T-helper 22 cell (primary cell): ENCODE measurements around the gene JMY.
A peak's percentile ranks its signal among the peaks of the same experiment; 100 is the strongest.

Source experiments
- DNase-seq: peaks from one replicate; pipeline ENCODE4 v3.0.0-alpha.2; 2020; ENCODE audit warnings: low read depth

The JMY gene, protein sequence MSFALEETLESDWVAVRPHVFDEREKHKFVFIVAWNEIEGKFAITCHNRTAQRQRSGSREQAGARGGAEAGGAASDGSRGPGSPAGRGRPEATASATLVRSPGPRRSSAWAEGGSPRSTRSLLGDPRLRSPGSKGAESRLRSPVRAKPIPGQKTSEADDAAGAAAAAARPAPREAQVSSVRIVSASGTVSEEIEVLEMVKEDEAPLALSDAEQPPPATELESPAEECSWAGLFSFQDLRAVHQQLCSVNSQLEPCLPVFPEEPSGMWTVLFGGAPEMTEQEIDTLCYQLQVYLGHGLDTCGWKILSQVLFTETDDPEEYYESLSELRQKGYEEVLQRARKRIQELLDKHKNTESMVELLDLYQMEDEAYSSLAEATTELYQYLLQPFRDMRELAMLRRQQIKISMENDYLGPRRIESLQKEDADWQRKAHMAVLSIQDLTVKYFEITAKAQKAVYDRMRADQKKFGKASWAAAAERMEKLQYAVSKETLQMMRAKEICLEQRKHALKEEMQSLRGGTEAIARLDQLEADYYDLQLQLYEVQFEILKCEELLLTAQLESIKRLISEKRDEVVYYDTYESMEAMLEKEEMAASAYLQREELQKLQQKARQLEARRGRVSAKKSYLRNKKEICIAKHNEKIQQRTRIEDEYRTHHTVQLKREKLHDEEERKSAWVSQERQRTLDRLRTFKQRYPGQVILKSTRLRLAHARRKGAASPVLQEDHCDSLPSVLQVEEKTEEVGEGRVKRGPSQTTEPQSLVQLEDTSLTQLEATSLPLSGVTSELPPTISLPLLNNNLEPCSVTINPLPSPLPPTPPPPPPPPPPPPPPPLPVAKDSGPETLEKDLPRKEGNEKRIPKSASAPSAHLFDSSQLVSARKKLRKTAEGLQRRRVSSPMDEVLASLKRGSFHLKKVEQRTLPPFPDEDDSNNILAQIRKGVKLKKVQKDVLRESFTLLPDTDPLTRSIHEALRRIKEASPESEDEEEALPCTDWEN

DNA sequence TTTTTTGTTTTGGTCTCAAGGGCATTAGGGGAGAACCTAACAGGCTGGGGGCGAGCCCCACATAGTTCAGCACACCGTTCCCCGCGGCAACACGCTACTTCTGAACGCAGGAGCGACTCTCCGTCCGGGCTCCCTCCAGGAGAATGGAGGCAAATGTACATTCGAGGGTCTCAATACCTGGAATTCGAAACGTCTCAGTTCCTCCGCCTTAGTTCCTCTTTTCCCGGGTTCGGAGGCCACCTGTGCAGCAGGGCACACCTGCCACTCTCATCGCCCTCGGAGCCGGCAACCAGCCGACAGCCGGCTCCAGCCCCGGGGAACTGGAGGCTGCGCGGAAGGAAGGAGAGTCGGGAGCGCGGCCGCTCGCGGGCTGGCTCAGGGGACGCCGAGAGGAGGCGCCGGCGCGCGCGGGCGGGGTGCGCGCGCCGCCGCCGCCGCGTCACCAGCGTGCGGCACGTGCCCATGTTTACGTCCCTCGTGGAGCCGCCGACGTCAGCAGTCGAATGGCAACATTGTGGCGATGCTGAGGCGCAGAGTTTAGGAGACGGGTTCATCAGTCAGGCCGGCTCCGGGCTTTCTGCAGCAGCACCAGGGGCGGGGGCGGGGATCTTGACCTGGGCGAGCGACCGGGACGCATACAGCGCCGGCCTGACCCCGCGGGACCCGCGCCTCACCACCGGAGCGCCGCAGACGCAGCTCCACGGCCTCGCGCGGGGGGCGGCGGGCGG lies at the start of gene JMY:
JMY (plus strand) TSS at position 498 of the 728 bp plus-strand sequence. CDS start 520 bp downstream, outside the sequence.
- peak; percentile 79 for DNase-seq

DNA sequence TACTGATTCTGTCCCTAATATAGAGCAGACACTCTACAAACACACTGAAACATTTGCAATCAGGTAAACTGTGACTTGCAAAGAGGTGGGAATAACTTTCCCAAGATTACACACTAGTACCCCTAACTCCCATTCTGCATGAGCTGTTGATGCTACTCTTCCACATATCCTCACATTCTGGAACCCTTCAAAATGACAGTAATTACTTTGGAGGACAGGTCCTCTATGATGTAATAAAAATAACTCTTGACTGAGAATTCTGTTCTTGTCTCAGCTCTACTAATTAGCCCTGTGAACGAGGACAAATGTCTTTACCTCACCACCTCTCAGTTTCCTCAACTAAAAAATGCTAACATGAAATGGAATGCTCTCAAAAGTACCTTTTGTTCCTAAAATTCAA lies 49.5 kb upstream of the JMY start:
- no peak for DNase-seq

GRCh38 chr5:79189439-79190234 lies 46.3 kb upstream of the JMY start:
- no peak for DNase-seq

DNA sequence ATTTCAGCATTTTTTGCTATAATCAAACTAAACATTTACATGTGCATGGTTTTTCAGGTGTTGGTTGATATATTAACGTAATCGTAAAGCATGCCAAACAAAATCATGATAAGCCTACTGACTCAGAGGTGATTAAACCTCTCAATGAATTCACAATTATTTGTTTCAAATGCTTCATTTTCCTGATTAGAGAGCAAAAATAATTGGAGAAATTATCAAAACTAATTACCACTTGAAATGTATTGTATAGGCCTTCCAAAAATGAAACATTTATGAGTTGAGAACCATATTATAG lies 45.7 kb upstream of the JMY start:
- DNase-seq: no peak

DNA sequence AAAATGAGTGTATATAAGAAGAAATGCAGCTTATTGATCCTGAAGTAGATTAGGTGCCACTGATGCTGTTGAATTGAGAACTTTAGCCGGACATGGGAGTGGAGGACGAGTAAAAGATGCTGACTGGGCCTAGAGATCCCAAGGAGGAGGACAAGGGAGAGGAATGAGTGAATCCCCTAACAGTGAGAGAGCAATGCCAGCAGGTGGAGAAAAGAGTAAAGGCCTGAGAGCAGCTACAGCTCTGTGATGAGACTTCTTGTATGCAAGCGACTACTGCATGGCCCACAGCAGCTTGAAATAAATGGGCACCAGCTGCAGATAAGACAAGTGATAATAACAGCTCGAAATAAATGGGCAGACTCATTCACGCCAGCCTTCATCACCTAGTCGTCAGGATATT lies 44.5 kb upstream of the JMY start:
- no peak for DNase-seq

DNA sequence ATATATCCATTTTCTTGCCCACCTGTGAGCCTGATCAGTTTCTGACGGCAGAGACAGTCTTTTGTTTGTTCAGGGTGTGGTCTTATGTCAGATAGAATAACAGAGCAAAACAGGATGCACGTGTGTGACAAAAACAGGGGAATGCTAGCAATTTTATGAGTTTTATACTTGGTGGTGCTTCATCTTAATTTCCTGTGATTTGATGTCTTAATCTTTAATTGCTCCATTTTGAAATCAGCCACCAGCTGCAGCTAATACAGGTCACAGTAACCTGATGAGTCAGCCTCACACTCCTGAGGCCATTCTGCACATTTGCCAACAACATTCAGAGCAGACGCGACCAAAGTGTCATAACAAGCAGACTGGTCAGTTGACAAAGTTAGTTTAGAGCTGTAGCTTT lies 42.3 kb upstream of the JMY start:
- no peak for DNase-seq

DNA sequence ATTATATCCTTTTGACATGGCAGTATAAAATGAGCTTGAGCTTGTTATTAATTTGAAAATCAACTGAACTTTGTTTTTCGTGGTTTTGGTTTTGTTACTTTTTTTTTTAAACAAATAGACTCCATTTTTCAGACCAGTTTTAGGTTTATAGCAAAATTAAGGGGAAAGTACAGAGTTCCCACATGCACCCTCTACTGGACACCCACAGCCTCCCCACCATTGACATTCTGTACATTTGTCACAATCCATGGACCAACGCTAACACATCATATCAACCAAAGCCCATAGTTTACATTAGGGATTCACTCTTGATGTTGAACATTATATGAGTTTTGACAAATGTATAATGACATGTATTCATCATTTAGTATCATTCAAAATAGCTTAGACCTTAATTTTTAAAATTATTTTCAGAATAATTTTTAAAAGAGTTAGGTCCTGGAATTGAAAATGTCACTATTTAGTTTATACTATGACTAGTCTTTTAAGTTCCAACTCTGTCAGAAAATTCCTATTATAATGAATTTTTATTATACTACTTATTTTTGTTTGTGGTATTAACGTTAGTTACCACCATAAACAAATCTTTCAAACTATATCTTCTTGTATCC lies 35.3 kb upstream of the JMY start:
- no peak for DNase-seq

DNA sequence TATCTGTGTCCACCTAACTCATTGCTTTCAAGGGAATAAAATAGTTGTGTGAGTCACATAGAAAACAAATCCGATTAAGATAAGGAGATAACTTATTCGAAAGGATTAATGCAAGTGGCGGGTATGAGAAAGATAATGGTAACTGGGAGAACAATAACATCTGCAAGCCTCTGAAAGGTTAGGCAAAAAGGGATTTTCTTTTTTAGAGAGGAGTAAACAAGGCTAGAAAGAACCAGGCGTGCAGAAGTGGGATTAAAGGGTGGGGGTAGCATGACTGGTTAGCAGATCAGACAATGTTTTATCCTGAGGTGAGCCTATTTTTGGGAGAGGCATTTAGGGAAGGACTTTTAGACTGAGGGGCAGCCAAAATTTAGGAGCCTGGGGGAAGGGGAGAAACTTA lies 34.7 kb upstream of the JMY start:
- DNase-seq: no peak

DNA sequence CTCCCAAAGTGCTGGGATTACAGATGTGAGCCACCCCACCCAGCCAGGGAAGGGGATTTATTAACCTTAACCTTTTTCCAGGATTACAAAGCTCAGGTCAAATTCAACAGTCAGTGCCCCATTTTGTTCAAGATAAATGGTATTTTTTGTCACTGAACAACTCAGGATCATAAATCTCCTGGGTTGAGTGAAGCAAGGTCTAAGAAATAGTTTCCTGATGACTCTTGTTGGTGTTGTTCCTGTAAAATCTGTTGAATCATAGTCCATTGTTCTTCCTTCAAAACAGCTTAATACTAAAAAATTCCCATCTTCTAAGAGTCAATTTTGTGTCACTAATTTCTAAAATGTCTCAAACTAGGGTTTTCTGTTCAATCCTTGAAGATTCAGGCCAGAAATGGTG lies 33.9 kb upstream of the JMY start:
- DNase-seq: no peak

- no peak for DNase-seq
These were observed 30.0 kb upstream of the JMY start for GRCh38 chr5:79205965-79206364.

GRCh38 chr5:79206541-79206940 lies 29.4 kb upstream of the JMY start:
- DNase-seq: no peak

- DNase-seq: no peak
These were observed 26.4 kb upstream of the JMY start for GRCh38 chr5:79209505-79209904.

DNA sequence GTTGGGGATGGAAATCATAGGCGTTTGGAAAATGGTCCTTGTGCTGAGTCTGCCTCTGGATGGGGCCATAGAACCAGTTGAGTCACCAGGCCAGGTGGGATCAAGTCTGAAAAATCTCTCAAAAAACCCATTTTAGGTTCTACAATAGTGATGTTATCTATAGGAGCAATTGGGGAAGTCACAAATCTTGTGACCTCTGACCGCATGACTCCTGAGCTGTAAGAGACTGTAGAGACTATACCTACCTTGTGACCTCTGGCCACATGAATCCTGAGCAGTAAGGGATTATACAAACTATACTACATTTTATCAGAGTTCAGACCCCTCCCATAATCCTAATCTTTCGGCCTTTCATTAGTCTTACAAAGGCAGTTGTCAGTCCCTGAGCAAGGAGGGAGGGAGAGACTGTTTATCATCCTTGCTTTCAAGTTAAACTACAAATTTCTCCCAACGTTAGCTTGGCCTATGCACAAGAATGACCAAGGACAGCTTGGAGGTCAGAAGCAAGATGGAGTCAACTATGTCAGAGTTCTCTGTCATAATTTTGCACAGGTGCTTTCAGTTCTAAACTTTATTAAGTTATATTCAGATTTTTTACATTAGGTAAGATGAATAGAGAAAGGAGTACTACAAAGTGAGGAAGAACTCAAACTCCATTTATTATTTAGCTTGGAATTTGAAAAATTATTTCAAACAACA lies 11.5 kb upstream of the JMY start:
- no peak for DNase-seq

DNA sequence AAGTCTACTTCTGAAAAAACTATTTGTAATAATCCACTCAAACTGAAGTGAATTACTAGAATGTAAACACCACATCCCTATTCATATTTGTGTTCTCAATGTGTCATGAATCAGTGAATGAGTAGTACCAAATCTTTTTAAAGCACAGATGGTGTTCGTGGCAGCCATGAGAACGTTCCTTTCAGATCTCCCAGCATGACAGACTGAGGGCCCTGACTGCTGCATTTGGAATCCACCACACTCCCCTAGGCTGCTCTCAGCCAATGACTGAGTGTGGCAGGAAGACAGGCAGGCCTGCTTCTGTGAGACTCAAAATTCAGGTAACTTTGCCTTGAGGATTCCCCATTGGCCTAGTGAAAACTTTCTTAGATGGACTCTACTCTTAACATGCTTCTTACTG lies 10.9 kb upstream of the JMY start:
- DNase-seq: no peak

DNA sequence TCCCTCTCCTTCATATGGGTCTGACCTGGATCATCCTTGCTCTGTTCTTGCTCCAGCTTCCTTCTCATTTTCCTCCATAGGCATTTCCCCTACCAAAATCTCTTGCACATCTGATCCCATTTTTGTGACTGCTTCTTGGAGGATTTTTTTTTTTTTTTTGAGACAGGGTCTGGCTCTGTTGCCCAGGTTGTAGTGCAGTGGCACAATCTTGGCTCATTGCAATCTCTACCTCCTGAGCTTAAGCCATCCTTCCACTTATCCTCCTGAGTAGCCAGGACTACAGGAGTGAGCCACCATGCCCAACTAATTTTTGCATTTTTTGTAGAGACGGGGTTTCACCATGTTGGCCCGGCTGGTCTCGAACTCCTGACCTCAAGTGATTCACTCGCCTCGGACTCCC lies 10.5 kb upstream of the JMY start:
- no peak for DNase-seq

DNA sequence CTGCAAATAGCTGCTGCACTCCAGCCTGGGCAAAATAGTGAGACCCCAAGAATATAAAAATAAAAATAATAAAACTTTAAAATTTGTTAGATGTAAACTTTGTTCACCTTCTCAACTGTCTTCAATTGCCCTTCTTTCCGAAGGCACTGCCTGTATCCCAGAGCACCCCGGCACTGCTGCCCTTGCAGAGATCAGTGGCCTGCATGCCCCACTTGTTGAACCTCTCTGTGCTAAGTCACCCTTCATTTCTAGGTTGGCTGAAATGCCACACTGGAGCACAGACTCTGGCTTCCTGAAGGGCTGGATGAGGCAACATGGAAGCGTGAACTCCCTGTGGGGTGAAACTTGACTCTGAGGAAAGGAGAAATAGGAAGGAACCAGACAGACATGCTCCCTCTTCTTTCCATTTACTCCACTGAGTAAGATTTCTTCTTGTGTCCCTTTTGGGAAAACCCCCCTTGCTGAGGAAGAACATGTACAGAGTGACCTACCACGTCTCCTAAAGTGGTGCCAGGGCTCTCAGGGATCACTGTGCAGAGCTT lies 8.4 kb upstream of the JMY start:
- no peak for DNase-seq

DNA sequence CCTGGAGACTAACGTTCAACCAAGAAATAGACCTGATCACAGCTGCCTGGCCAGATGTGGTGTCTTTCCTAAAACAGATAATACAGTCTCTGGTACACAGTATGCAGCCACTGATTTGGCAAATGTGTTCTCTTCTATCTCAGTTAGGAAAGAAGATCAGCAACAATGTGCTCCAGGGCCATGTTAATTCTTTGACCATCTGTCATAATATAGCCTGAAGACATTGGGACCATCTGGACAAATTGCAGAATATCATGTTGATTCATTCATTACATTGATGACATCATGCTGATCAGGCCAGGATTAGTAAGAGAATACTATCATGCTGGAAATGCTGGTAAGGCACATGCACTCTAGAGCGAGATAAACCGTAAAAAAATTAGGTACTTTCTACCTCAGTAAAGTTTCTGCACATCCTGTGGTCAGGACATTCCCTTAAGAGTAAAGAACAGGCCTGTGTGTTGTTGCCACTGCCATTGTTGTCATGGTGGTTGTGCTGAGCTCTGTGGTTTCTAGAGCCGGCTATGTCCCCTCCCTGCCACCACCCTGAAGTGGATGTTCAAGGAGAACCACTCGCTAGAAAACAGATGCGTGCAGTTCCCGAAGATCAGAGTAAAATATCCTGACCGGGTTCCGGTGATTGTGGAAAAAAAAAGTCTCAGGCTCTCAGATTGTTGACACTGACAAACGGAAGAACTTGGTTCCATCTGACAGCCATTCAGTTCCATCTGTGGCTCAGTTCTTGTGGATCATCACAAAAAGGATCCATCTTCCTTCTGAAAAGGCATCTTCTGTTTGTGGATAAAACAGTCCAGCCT lies 6.4 kb upstream of the JMY start:
- peak; percentile 10 for DNase-seq

GRCh38 chr5:79235261-79235633 lies 684 bp upstream of the JMY start:
- no peak for DNase-seq

- no peak for DNase-seq
These were observed 535 bp downstream of the JMY start for GRCh38 chr5:79236362-79236969.
